ACHN (cell line): ENCODE data around the gene ZNHIT6.
A peak's percentile ranks its signal among the peaks of the same experiment; 100 is the strongest.
"Not testable (repeated sequence)": the region's sequence is repeated elsewhere in the genome, so short reads cannot be mapped to it uniquely, and the experiment has no call there.

Experiments used
- DNase-seq: peaks from one replicate; pipeline ENCODE4 v3.0.0-alpha.2; 2015
- in situ Hi-C: cut with HindIII; loops from 2 replicates; pipeline ENCODE4 v1.10.0; 2017; ENCODE audit warnings: low sequenced_read_pairs, low pct_ligation_motif_present, low pct_unique_long_range_greater_than_20kb

ZNHIT6 gene

GRCh38 chr1:85678193-85678592 is 30.0 kb downstream of the ZNHIT6 start:
- no peak for DNase-seq
- in situ Hi-C loops, result no loop called here

- no peak for DNase-seq
- in situ Hi-C loops, result no loop called here
These were observed 30.6 kb downstream of the ZNHIT6 start for GRCh38 chr1:85677656-85678055.

GRCh38 chr1:85672031-85672660 is 36.1 kb downstream of the ZNHIT6 start:
- in situ Hi-C loops, result no loop called here
- no peak for DNase-seq

- DNase-seq, result no peak
- in situ Hi-C loops, result no loop called here
These were observed 42.3 kb downstream of the ZNHIT6 start for GRCh38 chr1:85665932-85666331.

- no peak for DNase-seq
- in situ Hi-C loops, result no loop called here
These were observed 44.9 kb downstream of the ZNHIT6 start for GRCh38 chr1:85663382-85663781.

GRCh38 chr1:85661767-85662166 is 46.5 kb downstream of the ZNHIT6 start:
- in situ Hi-C loops, result no loop called here
- peak; percentile 30 for DNase-seq

GRCh38 chr1:85660541-85660940 is 47.7 kb downstream of the ZNHIT6 start:
- DNase-seq, result no peak
- in situ Hi-C loops, result no loop called here

GRCh38 chr1:85659174-85659573 is 49.1 kb downstream of the ZNHIT6 start:
- DNase-seq, result no peak
- in situ Hi-C loops, result no loop called here

- in situ Hi-C loops, result no loop called here
- no peak for DNase-seq
These were observed 51.3 kb downstream of the ZNHIT6 start for GRCh38 chr1:85656948-85657347.

- no peak for DNase-seq
- in situ Hi-C loops, result no loop called here
These were observed 52.0 kb downstream of the ZNHIT6 start for GRCh38 chr1:85656256-85656655.

- in situ Hi-C loops, result no loop called here
- no peak for DNase-seq
These were observed 52.9 kb downstream of the ZNHIT6 start for GRCh38 chr1:85655315-85655714.

- in situ Hi-C loops, result no loop called here
- DNase-seq, result no peak
These were observed 54.0 kb downstream of the ZNHIT6 start for GRCh38 chr1:85654066-85654782.

- in situ Hi-C loops, result no loop called here
- no peak for DNase-seq
These were observed 55.9 kb downstream of the ZNHIT6 start for GRCh38 chr1:85652327-85652726.

GRCh38 chr1:85650645-85651044 is 57.6 kb downstream of the ZNHIT6 start:
- no peak for DNase-seq
- in situ Hi-C loops, result no loop called here

- DNase-seq, result no peak
- in situ Hi-C loops, result no loop called here
These were observed 58.6 kb downstream of the ZNHIT6 start for GRCh38 chr1:85649591-85649990.

GRCh38 chr1:85641598-85642556 is 66.4 kb downstream of the ZNHIT6 start:
- DNase-seq, in situ Hi-C loops: not testable (repeated sequence)

GRCh38 chr1:85639920-85640319 is 68.3 kb downstream of the ZNHIT6 start:
- in situ Hi-C loops, DNase-seq: not testable (repeated sequence)

GRCh38 chr1:85638412-85638811 is 69.8 kb downstream of the ZNHIT6 start:
- DNase-seq, result no peak

GRCh38 chr1:85630493-85630892 is 77.7 kb downstream of the ZNHIT6 start:
- no peak for DNase-seq
- in situ Hi-C loops, result no loop called here

More at GRCh38 chr1:85638412-85638811, 69.8 kb downstream of the ZNHIT6 start:
- in situ Hi-C loops, result no loop called here
